ENCODE measurements around the gene PAQR4. TPM values are rescaled to one million over a fixed set of nuclear protein-coding genes. Genes with fewer than 3 reads are reported as not detected.
A peak's percentile ranks its signal among the peaks of the same experiment; 100 is the strongest.

The PAQR4 gene
- total and polyA plus RNA-seq, 2 of the 13 experiments (the other 11 are each of a cell fraction or from before 2014, with no cell fraction given), result 15.9 to 24.8 TPM

DNA sequence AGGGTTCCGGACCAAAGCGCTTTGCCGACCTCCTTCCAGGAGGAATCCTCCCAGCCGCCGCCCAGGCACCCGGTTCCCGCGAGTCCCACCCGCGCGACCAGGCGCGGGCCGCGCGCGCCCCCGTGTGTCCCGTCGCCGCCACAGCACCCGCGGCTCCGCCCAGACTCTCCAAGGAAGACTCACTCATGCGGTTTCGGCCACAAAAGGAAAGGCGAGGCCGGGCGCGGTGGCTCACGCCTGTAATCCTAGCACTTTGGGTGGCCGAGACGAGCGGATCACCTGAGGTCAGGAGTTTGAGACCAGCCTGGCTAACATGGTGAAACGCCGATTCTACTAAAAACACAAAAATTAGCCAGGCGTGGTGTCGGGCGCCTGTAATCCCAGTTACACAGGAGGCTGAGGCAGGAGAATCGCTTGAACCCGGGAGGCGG, 14.6 kb downstream of the PAQR4 start (continued):
- TF ChIP-seq, protein P1, sequence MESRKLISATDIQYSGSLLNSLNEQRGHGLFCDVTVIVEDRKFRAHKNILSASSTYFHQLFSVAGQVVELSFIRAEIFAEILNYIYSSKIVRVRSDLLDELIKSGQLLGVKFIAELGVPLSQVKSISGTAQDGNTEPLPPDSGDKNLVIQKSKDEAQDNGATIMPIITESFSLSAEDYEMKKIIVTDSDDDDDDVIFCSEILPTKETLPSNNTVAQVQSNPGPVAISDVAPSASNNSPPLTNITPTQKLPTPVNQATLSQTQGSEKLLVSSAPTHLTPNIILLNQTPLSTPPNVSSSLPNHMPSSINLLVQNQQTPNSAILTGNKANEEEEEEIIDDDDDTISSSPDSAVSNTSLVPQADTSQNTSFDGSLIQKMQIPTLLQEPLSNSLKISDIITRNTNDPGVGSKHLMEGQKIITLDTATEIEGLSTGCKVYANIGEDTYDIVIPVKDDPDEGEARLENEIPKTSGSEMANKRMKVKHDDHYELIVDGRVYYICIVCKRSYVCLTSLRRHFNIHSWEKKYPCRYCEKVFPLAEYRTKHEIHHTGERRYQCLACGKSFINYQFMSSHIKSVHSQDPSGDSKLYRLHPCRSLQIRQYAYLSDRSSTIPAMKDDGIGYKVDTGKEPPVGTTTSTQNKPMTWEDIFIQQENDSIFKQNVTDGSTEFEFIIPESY (CRISPR knock-in tag; IDR thresholded peaks at IDR 0.05), result peak; percentile 16; the same call in 1 of the 2 replicates
- TF ChIP-seq JUND (CRISPR knock-in tag; IDR thresholded peaks at IDR 0.05) (no peak), ZNF251 (CRISPR knock-in tag; IDR thresholded peaks at IDR 0.05) (no peak), KLF6 (CRISPR knock-in tag; IDR thresholded peaks at IDR 0.05) (0 out of 2 replicates have a peak, but pooled peaks have one; percentile 48), NKX3-1 (CRISPR knock-in tag; IDR thresholded peaks at IDR 0.05) (no peak), KAT2B (IDR thresholded peaks at IDR 0.05; ENCODE audit: borderline replicate concordance, low read depth, low read length) (no peak), CEBPG (CRISPR knock-in tag; IDR thresholded peaks at IDR 0.05) (no peak), PHF5A (CRISPR knock-in tag; IDR thresholded peaks at IDR 0.05; ENCODE audit: low read depth, unreplicated experiment) (no peak), NCOR1 (IDR thresholded peaks at IDR 0.05; ENCODE audit: borderline replicate concordance, low read length) (no peak), ZNF207 (IDR thresholded peaks at IDR 0.05; ENCODE audit: borderline replicate concordance) (no peak), ZNF331 (CRISPR knock-in tag; IDR thresholded peaks at IDR 0.05) (peak; percentile 54; the same call in 1 of the 2 replicates), EZH2 (conservative IDR thresholded peaks at IDR 0.05; ENCODE audit: low read depth, low read length) (no peak)
- TF ChIP-seq, protein P2, sequence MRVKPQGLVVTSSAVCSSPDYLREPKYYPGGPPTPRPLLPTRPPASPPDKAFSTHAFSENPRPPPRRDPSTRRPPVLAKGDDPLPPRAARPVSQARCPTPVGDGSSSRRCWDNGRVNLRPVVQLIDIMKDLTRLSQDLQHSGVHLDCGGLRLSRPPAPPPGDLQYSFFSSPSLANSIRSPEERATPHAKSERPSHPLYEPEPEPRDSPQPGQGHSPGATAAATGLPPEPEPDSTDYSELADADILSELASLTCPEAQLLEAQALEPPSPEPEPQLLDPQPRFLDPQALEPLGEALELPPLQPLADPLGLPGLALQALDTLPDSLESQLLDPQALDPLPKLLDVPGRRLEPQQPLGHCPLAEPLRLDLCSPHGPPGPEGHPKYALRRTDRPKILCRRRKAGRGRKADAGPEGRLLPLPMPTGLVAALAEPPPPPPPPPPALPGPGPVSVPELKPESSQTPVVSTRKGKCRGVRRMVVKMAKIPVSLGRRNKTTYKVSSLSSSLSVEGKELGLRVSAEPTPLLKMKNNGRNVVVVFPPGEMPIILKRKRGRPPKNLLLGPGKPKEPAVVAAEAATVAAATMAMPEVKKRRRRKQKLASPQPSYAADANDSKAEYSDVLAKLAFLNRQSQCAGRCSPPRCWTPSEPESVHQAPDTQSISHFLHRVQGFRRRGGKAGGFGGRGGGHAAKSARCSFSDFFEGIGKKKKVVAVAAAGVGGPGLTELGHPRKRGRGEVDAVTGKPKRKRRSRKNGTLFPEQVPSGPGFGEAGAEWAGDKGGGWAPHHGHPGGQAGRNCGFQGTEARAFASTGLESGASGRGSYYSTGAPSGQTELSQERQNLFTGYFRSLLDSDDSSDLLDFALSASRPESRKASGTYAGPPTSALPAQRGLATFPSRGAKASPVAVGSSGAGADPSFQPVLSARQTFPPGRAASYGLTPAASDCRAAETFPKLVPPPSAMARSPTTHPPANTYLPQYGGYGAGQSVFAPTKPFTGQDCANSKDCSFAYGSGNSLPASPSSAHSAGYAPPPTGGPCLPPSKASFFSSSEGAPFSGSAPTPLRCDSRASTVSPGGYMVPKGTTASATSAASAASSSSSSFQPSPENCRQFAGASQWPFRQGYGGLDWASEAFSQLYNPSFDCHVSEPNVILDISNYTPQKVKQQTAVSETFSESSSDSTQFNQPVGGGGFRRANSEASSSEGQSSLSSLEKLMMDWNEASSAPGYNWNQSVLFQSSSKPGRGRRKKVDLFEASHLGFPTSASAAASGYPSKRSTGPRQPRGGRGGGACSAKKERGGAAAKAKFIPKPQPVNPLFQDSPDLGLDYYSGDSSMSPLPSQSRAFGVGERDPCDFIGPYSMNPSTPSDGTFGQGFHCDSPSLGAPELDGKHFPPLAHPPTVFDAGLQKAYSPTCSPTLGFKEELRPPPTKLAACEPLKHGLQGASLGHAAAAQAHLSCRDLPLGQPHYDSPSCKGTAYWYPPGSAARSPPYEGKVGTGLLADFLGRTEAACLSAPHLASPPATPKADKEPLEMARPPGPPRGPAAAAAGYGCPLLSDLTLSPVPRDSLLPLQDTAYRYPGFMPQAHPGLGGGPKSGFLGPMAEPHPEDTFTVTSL (CRISPR knock-in tag; IDR thresholded peaks at IDR 0.05; ENCODE audit: borderline replicate concordance), result no peak
- TF ChIP-seq, protein P3, sequence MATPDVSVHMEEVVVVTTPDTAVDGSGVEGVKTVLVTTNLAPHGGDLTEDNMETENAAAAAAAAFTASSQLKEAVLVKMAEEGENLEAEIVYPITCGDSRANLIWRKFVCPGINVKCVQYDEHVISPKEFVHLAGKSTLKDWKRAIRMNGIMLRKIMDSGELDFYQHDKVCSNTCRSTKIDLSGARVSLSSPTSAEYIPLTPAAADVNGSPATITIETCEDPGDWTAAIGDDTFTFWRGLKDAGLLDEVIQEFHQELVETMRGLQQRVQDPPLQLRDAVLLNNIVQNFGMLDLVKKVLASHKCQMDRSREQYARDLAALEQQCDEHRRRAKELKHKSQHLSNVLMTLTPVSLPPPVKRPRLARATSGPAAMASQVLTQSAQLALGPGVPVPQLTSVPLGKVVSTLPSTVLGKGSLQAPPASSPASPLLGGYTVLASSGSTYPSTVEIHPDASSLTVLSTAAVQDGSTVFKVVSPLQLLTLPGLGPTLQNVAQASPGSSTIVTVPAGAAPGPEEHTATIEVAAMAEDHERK (CRISPR knock-in tag; IDR thresholded peaks at IDR 0.05; ENCODE audit: low read depth), result no peak
- TF ChIP-seq, protein P4, sequence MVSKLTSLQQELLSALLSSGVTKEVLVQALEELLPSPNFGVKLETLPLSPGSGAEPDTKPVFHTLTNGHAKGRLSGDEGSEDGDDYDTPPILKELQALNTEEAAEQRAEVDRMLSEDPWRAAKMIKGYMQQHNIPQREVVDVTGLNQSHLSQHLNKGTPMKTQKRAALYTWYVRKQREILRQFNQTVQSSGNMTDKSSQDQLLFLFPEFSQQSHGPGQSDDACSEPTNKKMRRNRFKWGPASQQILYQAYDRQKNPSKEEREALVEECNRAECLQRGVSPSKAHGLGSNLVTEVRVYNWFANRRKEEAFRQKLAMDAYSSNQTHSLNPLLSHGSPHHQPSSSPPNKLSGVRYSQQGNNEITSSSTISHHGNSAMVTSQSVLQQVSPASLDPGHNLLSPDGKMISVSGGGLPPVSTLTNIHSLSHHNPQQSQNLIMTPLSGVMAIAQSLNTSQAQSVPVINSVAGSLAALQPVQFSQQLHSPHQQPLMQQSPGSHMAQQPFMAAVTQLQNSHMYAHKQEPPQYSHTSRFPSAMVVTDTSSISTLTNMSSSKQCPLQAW (CRISPR knock-in tag; IDR thresholded peaks at IDR 0.05), result 0 out of 2 replicates have a peak, but pooled peaks have one; percentile 16
- TF ChIP-seq, protein P5, sequence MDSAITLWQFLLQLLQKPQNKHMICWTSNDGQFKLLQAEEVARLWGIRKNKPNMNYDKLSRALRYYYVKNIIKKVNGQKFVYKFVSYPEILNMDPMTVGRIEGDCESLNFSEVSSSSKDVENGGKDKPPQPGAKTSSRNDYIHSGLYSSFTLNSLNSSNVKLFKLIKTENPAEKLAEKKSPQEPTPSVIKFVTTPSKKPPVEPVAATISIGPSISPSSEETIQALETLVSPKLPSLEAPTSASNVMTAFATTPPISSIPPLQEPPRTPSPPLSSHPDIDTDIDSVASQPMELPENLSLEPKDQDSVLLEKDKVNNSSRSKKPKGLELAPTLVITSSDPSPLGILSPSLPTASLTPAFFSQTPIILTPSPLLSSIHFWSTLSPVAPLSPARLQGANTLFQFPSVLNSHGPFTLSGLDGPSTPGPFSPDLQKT (CRISPR knock-in tag; IDR thresholded peaks at IDR 0.05; ENCODE audit: borderline replicate concordance), result no peak
